Caco-2 (cell line): ENCODE measurements around the gene BLOC1S1. TPM values are rescaled to one million over a fixed set of nuclear protein-coding genes. Genes with fewer than 3 reads are reported as not detected.

Experiments
- BruUV-seq: library from RNA; stranded (reverse); fragments of 400-500 nt; replicated peaks from 2 replicates; lab custom pipeline; 2021; lab: Mats Ljungman, UMichigan
- CTCF ChIA-PET: fragments of 300-600 bp; sonication (Branson Sonifier 250); formaldehyde crosslinking; loops from one replicate; lab custom pipeline; 2022; ENCODE audit warnings: antibody characterized with exemption; lab: Charles Lee
- POLR2A ChIA-PET: fragments of 300-600 bp; sonication (Branson Sonifier 250); formaldehyde crosslinking; loops from one replicate; lab custom pipeline; 2022; ENCODE audit warnings: antibody characterized with exemption; lab: Charles Lee
- DNase-seq, 2 experiments: peaks; one replicate each; pipeline versions ENCODE4 v3.0.0 to v3.0.0-alpha.2; 2020 to 2022
- H3K27me3 ChIP-seq: replicated peaks from 2 replicates; pipeline ENCODE4 v1.6.0; 2011; ENCODE audit warnings: low read length; ENCODE audit not compliant: control insufficient read depth, insufficient read depth
- H3K36me3 ChIP-seq: 2 replicates; pipeline ENCODE4 v1.5.1; 2011; ENCODE audit warnings: low read length; ENCODE audit not compliant: control insufficient read depth, insufficient read depth
- H3K4me1 ChIP-seq: fragments of 250-450 bp; sonication (Bioruptor Pico); 2 replicates; pipeline ENCODE4 v1.5.1; 2020; ENCODE audit warnings: mild to moderate bottlenecking
- H3K4me3 ChIP-seq: 2 replicates; pipeline ENCODE4 v1.5.1; 2011; ENCODE audit warnings: low read depth, mild to moderate bottlenecking, control low read depth, low read length
- H3K9me3 ChIP-seq: fragments of 250-450 bp; sonication (Bioruptor Pico); 2 replicates; pipeline ENCODE4 v1.5.1; 2020; ENCODE audit warnings: mild to moderate bottlenecking, moderate library complexity
- H3K27ac Mint-ChIP-seq: one replicate; pipeline ENCODE4 v1.8.0; 2022; ENCODE audit warnings: mixed read lengths; ENCODE audit not compliant: unreplicated experiment
- H3K27me3 Mint-ChIP-seq: one replicate; pipeline ENCODE4 v1.8.0; 2022; ENCODE audit warnings: mixed read lengths; ENCODE audit not compliant: insufficient read depth, unreplicated experiment
- H3K36me3 Mint-ChIP-seq: one replicate; pipeline ENCODE4 v1.8.0; 2022; ENCODE audit warnings: mild to moderate bottlenecking, mixed read lengths; ENCODE audit not compliant: insufficient read depth, unreplicated experiment
- H3K4me1 Mint-ChIP-seq: one replicate; pipeline ENCODE4 v1.8.0; 2022; ENCODE audit warnings: low read depth, mixed read lengths; ENCODE audit not compliant: unreplicated experiment
- H3K4me3 Mint-ChIP-seq: one replicate; pipeline ENCODE4 v1.8.0; 2022; ENCODE audit warnings: mild to moderate bottlenecking, moderate library complexity, mixed read lengths; ENCODE audit not compliant: unreplicated experiment
- H3K9me3 Mint-ChIP-seq: one replicate; pipeline ENCODE4 v1.8.0; 2022; ENCODE audit warnings: mixed read lengths; ENCODE audit not compliant: unreplicated experiment
- CTCF ChIP-seq, 2 experiments: fragments of 200-600 bp in 1 of 2; IDR thresholded peaks; 1 replicate in 1 of 2; 2 replicates in 1 of 2; pipeline versions ENCODE4 v1.5.1 to v1.8.0; 2011 to 2022; ENCODE audit warnings: antibody characterized with exemption in 1 of 2, control low read depth in 1 of 2, inconsistent platforms in 1 of 2, low read depth in 1 of 2, low read length in 1 of 2, mild to moderate bottlenecking in 1 of 2, moderate library complexity in 1 of 2; ENCODE audit not compliant: insufficient read depth in 1 of 2, severe bottlenecking in 1 of 2, unreplicated experiment in 1 of 2
- intact Hi-C: fragments of 100-400 bp; cut with micrococcal nuclease; formaldehyde crosslinking; loops from one replicate; pipeline ENCODE4 v1.10.0; 2022; ENCODE audit not compliant: unreplicated experiment
- total RNA-seq: library from RNA; stranded (reverse); gene quantifications from 2 replicates; pipeline ENCODE4 v1.2.3, GENCODE V29; 2022

The BLOC1S1 gene
- total RNA-seq, 1 experiment from 2014 or later, result 73.7 TPM

- CTCF ChIA-PET, result interaction anchor here (1.5 kb wide), 1 partner anchor 44 kb away, joined by 4 read pairs; no protein-coding TSS in a partner anchor
- H3K4me3 Mint-ChIP-seq, result no peak overlapping the region
- BruUV-seq, result no TSS peak
- Histone ChIP-seq H3K36me3 (no peaks in the 10 kb centered on the region), H3K9me3 (no peaks in the 10 kb centered on the region), H3K4me3 (no peak overlapping the region), H3K4me1 (no peaks in the 10 kb centered on the region), H3K27me3 (no peaks in the 10 kb centered on the region)
- DNase-seq, result no peak
- intact Hi-C loops, result no loop called here
- H3K27me3 Mint-ChIP-seq, result no peaks in the 10 kb centered on the region
- peaks cover 6% of the 10 kb centered on the region for H3K4me1 Mint-ChIP-seq
- H3K9me3 Mint-ChIP-seq, result peaks cover 8% of the 10 kb centered on the region
- no peak overlapping the region for H3K27ac Mint-ChIP-seq
- POLR2A ChIA-PET, result no interaction called here
- H3K36me3 Mint-ChIP-seq, result peaks cover 4% of the 10 kb centered on the region
- no peak for TF ChIP-seq CTCF (IDR thresholded peaks at IDR 0.05; ENCODE audit: insufficient read depth in 1 of 2, low read depth in 1 of 2, low read length in 1 of 2, severe bottlenecking in 1 of 2, unreplicated experiment in 1 of 2)
Observed at GRCh38 chr12:55676707-55677106, 39.1 kb upstream of the BLOC1S1 start.

GRCh38 chr12:55679691-55680090, 36.2 kb upstream of the BLOC1S1 start:
- Histone ChIP-seq H3K27me3 (no peaks in the 10 kb centered on the region), H3K4me3 (no peak overlapping the region), H3K4me1 (peaks cover 4% of the 10 kb centered on the region; the same call in 1 of the 2 replicates), H3K9me3 (no peaks in the 10 kb centered on the region), H3K36me3 (no peaks in the 10 kb centered on the region)
- DNase-seq, result no peak
- Mint-ChIP-seq H3K4me1 (peaks cover 8% of the 10 kb centered on the region), H3K9me3 (no peaks in the 10 kb centered on the region), H3K4me3 (no peak overlapping the region), H3K27me3 (no peaks in the 10 kb centered on the region), H3K27ac (no peak overlapping the region), H3K36me3 (peaks cover 5% of the 10 kb centered on the region)
- intact Hi-C loops, result no loop called here
- TF ChIP-seq CTCF (IDR thresholded peaks at IDR 0.05; ENCODE audit: insufficient read depth in 1 of 2, low read depth in 1 of 2, low read length in 1 of 2, severe bottlenecking in 1 of 2, unreplicated experiment in 1 of 2), result no peak
- ChIA-PET POLR2A (no interaction called here), CTCF (no interaction called here)
- BruUV-seq, result no TSS peak

GRCh38 chr12:55681142-55682077, 34.4 kb upstream of the BLOC1S1 start:
- ChIA-PET POLR2A (interaction anchor here (0.5 to 1.9 kb wide), 7 partner anchors 24 to 1672 kb away, joined by 3 to 10 read pairs (median 6); partner anchors contain the start of genes BLOC1S1, HOXC8, RAB5B and RDH5), CTCF (interaction anchor here (0.5 to 2.5 kb wide), 26 partner anchors 8 to 1694 kb away, joined by 3 to 102 read pairs (median 4); partner anchors contain the start of genes CD63, DNAJC14, ITGA7 and OR2AP1)
- H3K9me3 Mint-ChIP-seq, result no peaks in the 10 kb centered on the region
- no TSS peak for BruUV-seq
- TF ChIP-seq CTCF (IDR thresholded peaks at IDR 0.05; ENCODE audit: insufficient read depth in 1 of 2, low read depth in 1 of 2, low read length in 1 of 2, severe bottlenecking in 1 of 2, unreplicated experiment in 1 of 2), result peak; percentile 58 to 82
- Histone ChIP-seq H3K4me1 (peaks cover 4% of the 10 kb centered on the region; the same call in 1 of the 2 replicates), H3K27me3 (no peaks in the 10 kb centered on the region), H3K36me3 (no peaks in the 10 kb centered on the region; the same call in 1 of the 2 replicates), H3K9me3 (no peaks in the 10 kb centered on the region), H3K4me3 (peak overlapping the region; percentile 59)
- H3K4me1 Mint-ChIP-seq, result peaks cover 8% of the 10 kb centered on the region
- H3K27ac Mint-ChIP-seq, result peak overlapping the region; percentile 84
- DNase-seq, result peak; percentile 86
- H3K36me3 Mint-ChIP-seq, result peaks cover 5% of the 10 kb centered on the region
- peak overlapping the region; percentile 96 for H3K4me3 Mint-ChIP-seq
- intact Hi-C loops, result loop anchor here (1.0 kb wide), 4 partner anchors 21 to 56 kb away; no protein-coding TSS in a partner anchor
- H3K27me3 Mint-ChIP-seq, result no peaks in the 10 kb centered on the region
